ENCODE results near the gene MTOR. TPM values are rescaled to one million over a fixed set of nuclear protein-coding genes. Genes with fewer than 3 reads are reported as not detected.

MTOR gene
- total and polyA plus RNA-seq, 10 donors, result 12.5 to 50.9 (median 35.5) TPM

- H3K4me1 ChIP-seq, result peaks cover 14 to 49% (median 30%) of the 10 kb centered on the region in 6 donors
- H3K9me3 ChIP-seq, result no peaks in the 10 kb centered on the region
- H3K27me3 ChIP-seq (replicated peaks in 1 of 7), result no peaks in the 10 kb centered on the region
- DNase-seq, result no peak
- peak overlapping the region; percentile 73 to 99 (median 94) for H3K4me3 ChIP-seq
- peaks cover 0 to 53% (median 30%) of the 10 kb centered on the region in 6 donors for H3K36me3 ChIP-seq
- TF ChIP-seq POLR2A (IDR thresholded peaks at IDR 0.05), result no peak
- peak in 1 of 3 donors; percentile 23 for TF ChIP-seq POLR2AphosphoS5 (IDR thresholded peaks at IDR 0.05)
- no peak for TF ChIP-seq CTCF (IDR thresholded peaks at IDR 0.05 in 8 of 11, conservative IDR thresholded peaks at IDR 0.05 in 3 of 11)
- H3K27ac ChIP-seq, result peak overlapping the region in 2 of 8 donors; percentile 69 to 70
- intact Hi-C loops (cut with DNase I; ENCODE audit: low total_unique reads), result no loop called here
- WGBS, 5 donors, result 55 to 67% (median 64%) methylated on average over 19 to 28 of the region's 28 CpGs
These were observed 203.7 kb downstream of the MTOR start for GRCh38 chr1:11058595-11059154.

GRCh38 chr1:11058026-11058425, 204.3 kb downstream of the MTOR start:
- Histone ChIP-seq H3K36me3 (peaks cover 0 to 48% (median 30%) of the 10 kb centered on the region in 6 donors), H3K4me1 (peaks cover 14 to 50% (median 30%) of the 10 kb centered on the region in 6 donors), H3K27ac (no peak overlapping the region), H3K27me3 (replicated peaks in 1 of 7) (no peaks in the 10 kb centered on the region), H3K9me3 (no peaks in the 10 kb centered on the region), H3K4me3 (no peak overlapping the region)
- no peak for DNase-seq
- TF ChIP-seq CTCF (IDR thresholded peaks at IDR 0.05 in 8 of 11, conservative IDR thresholded peaks at IDR 0.05 in 3 of 11) (no peak), POLR2A (IDR thresholded peaks at IDR 0.05) (no peak), POLR2AphosphoS5 (IDR thresholded peaks at IDR 0.05) (no peak)
- intact Hi-C loops (cut with DNase I; ENCODE audit: low total_unique reads), result no loop called here
- whole genome bisulfite sequencing, 5 donors, result 93 to 97% (median 96%) methylated on average over 14 of the region's 14 CpGs

GRCh38 chr1:11057477-11057876, 204.9 kb downstream of the MTOR start:
- Histone ChIP-seq H3K27ac (no peak overlapping the region), H3K4me3 (no peak overlapping the region), H3K27me3 (replicated peaks in 1 of 7) (no peaks in the 10 kb centered on the region), H3K4me1 (peaks cover 14 to 51% (median 31%) of the 10 kb centered on the region in 6 donors), H3K9me3 (no peaks in the 10 kb centered on the region), H3K36me3 (peaks cover 0 to 48% (median 30%) of the 10 kb centered on the region in 6 donors)
- DNase-seq, result no peak
- intact Hi-C loops (cut with DNase I; ENCODE audit: low total_unique reads), result no loop called here
- TF ChIP-seq CTCF (IDR thresholded peaks at IDR 0.05 in 8 of 11, conservative IDR thresholded peaks at IDR 0.05 in 3 of 11), result no peak
- TF ChIP-seq POLR2AphosphoS5 (IDR thresholded peaks at IDR 0.05), result no peak
- no peak for TF ChIP-seq POLR2A (IDR thresholded peaks at IDR 0.05)
- 88 to 93% (median 91%) methylated on average over 8 of the region's 8 CpGs for WGBS, 5 donors

Small RNA genes lying within 50 kb of the gene (small RNA-seq; reads per million reads assigned to genes)
- gene RNU6-291P (0 reads per million in 4 donors), gene RNU6-537P (0 reads per million in 4 donors), gene RPL39P6 (0 reads per million in 4 donors)

Other genes with a start within 250 kb of the MTOR start
- 100 to 1,000 TPM; 126 to 243 (median 147) TPM for gene TARDBP, start 249.9 kb downstream of the MTOR start, total RNA-seq
- 100 to 1,000 TPM in 1 of 3 donors, 10 to 100 TPM in 2; 88.0 to 123 (median 92.4) TPM for gene TARDBP, start 249.9 kb downstream of the MTOR start, polyA plus RNA-seq
- gene MASP2, start 215.3 kb downstream of the MTOR start, total RNA-seq, result not detected
- gene MASP2, start 215.3 kb downstream of the MTOR start, polyA plus RNA-seq, result under 1 TPM in 1 of 3 donors, not detected in 2; 0.06 TPM
- 10 to 100 TPM; 42.0 to 85.5 (median 46.2) TPM for gene SRM, start 202.5 kb downstream of the MTOR start, total RNA-seq
- 100 to 1,000 TPM in 1 of 3 donors, 10 to 100 TPM in 2; 91.9 to 114 (median 98.6) TPM for gene SRM, start 202.5 kb downstream of the MTOR start, polyA plus RNA-seq
- 10 to 100 TPM; 48.2 to 66.3 (median 58.6) TPM for gene EXOSC10, start 162.7 kb downstream of the MTOR start, total RNA-seq
- 10 to 100 TPM; 27.5 to 49.6 (median 39.2) TPM for gene EXOSC10, start 162.7 kb downstream of the MTOR start, polyA plus RNA-seq
- gene ANGPTL7, start 73.2 kb downstream of the MTOR start, total RNA-seq, result not detected
- gene ANGPTL7, start 73.2 kb downstream of the MTOR start, polyA plus RNA-seq, result 1 to 10 TPM in 1 of 3 donors, under 1 TPM in 1, not detected in 1; 0.18 to 1.7 TPM
- 10 to 100 TPM; 14.2 to 18.5 (median 18.0) TPM for gene UBIAD1, start 10.6 kb upstream of the MTOR start, total RNA-seq
- gene UBIAD1, start 10.6 kb upstream of the MTOR start, polyA plus RNA-seq, result 1 to 10 TPM; 6.8 to 9.7 (median 7.8) TPM
- under 1 TPM; 0.32 to 0.69 (median 0.52) TPM for gene DISP3, start 216.6 kb upstream of the MTOR start, total RNA-seq
- gene DISP3, start 216.6 kb upstream of the MTOR start, polyA plus RNA-seq, result under 1 TPM; 0.06 to 0.35 (median 0.26) TPM

Measured in spleen (tissue), 11 donors.